Thyroid gland (tissue), 4 donors: Measurements from ENCODE around the gene DICER1.

Experiments
- CTCF ChIP-seq, 6 experiments: fragments of 200-600 bp in 3 of 6; fragments of 450-650 bp in 3 of 6; sonication (generic) in 3 of 6; IDR thresholded peaks; one replicate each; pipeline ENCODE4 v1.5.1; 2016 to 2019; ENCODE audit warnings: antibody characterized with exemption in 6 of 6, mild to moderate bottlenecking in 2 of 6, inconsistent platforms in 1 of 6, moderate library complexity in 1 of 6
- POLR2A ChIP-seq, 2 donors: fragments of 450-650 bp; IDR thresholded peaks; one replicate each; pipeline ENCODE4 v1.6.1; 2017; ENCODE audit warnings: antibody characterized with exemption in 2 of 2, mild to moderate bottlenecking in 2 of 2, moderate library complexity in 1 of 2

DNA sequence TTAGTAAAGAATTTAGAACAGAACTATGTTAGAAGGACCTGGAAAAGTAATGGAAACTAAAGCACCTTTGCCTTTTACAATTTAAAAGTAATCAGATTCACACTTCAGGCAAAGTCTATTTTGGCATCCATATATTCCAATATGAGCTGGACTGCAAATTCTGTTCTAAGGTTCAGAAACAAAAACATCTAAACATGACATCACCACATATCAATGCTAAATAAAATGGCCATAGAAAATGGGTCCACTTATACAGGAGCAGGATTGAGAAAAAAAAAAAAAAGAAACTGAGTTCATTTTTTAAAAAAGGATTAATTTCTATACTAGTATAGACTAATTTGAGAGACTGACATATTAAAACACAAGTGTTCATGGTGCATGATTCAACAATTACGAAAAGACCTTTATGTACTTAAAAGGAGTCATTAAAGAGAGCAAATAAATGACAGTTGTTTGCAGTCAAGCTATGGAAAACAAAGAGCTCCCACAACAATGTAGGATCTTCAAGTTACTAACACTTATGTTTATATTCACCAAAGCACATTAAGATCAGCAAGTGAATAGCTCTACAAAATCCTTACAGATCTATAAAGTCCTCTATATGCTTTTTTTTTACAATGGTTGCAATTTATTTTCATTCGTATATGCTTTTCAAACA is 45.7 kb downstream of the DICER1 start:
- TF ChIP-seq CTCF (IDR thresholded peaks at IDR 0.05) (no peak), POLR2A (IDR thresholded peaks at IDR 0.05) (no peak)
